K562 treated with DMSO at 1 percent for 24 hours (cell line): ENCODE results near the gene FGF11. TPM values are rescaled to one million over a fixed set of nuclear protein-coding genes. Genes with fewer than 3 reads are reported as not detected.

Source experiments
- total RNA-seq: library from RNA; unstranded; fragments of 300-600 nt; gene quantifications from 2 replicates; pipeline ENCODE4 v1.2.3, GENCODE V29; 2022; ENCODE audit warnings: low read depth; ENCODE audit not compliant: insufficient read depth

Gene FGF11
- total RNA-seq = 6.3 and 7.5 TPM in 2 replicates

GRCh38 chr17:7439462-7440112, at the start of gene FGF11:
Gene FGF11, plus strand, starts transcription at chr17:7439512. Its CDS starts 109 bp downstream, at chr17:7439621.

GRCh38 chr17:7394452-7395191, 44.7 kb upstream of the FGF11 start, which contains the start of gene PLSCR3:
Gene PLSCR3, minus strand, starts transcription at chr17:7394525. Its CDS starts 415 bp downstream, at chr17:7394110.

GRCh38 chr17:7403977-7404736, 35.2 kb upstream of the FGF11 start, which contains the start of gene TMEM256:
Gene TMEM256, minus strand, starts transcription at chr17:7404097. Its CDS starts 13 bp downstream, at chr17:7404084.

GRCh38 chr17:7407485-7408251, 31.6 kb upstream of the FGF11 start, which contains the start of gene NLGN2:
Gene NLGN2, plus strand, starts transcription at chr17:7407845. Its CDS starts 411 bp downstream, at chr17:7408256.

GRCh38 chr17:7419819-7420610, 19.3 kb upstream of the FGF11 start, which contains the start of gene SPEM1:
Gene SPEM1, plus strand, starts transcription at chr17:7420324. Its CDS starts 61 bp downstream, at chr17:7420385.

GRCh38 chr17:7425316-7425715, 14.0 kb upstream of the FGF11 start, which contains the start of gene SPEM2:
Gene SPEM2, plus strand, starts transcription at chr17:7425616. Its CDS starts 73 bp downstream, at chr17:7425689.

GRCh38 chr17:7428557-7428956, 10.8 kb upstream of the FGF11 start, which contains the start of gene SPEM3:
Gene SPEM3, plus strand, starts transcription at chr17:7428857. Its CDS starts 46 bp downstream, at chr17:7428903.

GRCh38 chr17:7444682-7445618, 5.6 kb downstream of the FGF11 start, which contains the start of gene CHRNB1:
Gene CHRNB1, plus strand, starts transcription at chr17:7445061. Its CDS starts 67 bp downstream, at chr17:7445128.

GRCh38 chr17:7479213-7480088, 40.1 kb downstream of the FGF11 start, which contains the start of gene ZBTB4:
Gene ZBTB4, minus strand, starts transcription at chr17:7479631. Its CDS starts 12,830 bp downstream, at chr17:7466801.

GRCh38 chr17:7481275-7481674, 42.0 kb downstream of the FGF11 start, which contains the start of gene SLC35G6:
Gene SLC35G6, plus strand, starts transcription at chr17:7481446. Its CDS starts 71 bp downstream, at chr17:7481517.

GRCh38 chr17:7484067-7484918, 45.0 kb downstream of the FGF11 start, which contains the start of gene POLR2A:
Gene POLR2A, plus strand, starts transcription at chr17:7484366.

Other genes starting within 250 kb of the FGF11 start
- 3.2 and 3.6 TPM in 2 replicates for gene DLG4, start 219.7 kb upstream of the FGF11 start, total RNA-seq
- 252 and 266 TPM in 2 replicates for gene ACADVL, start 219.6 kb upstream of the FGF11 start, total RNA-seq
- 55.4 and 59.5 TPM in 2 replicates for gene DVL2, start 205.0 kb upstream of the FGF11 start, total RNA-seq
- 26.9 and 30.4 TPM in 2 replicates for gene PHF23, start 200.1 kb upstream of the FGF11 start, total RNA-seq
- gene GABARAP, start 197.1 kb upstream of the FGF11 start, total RNA-seq = 267 and 288 TPM in 2 replicates
- gene CTDNEP1, start 187.8 kb upstream of the FGF11 start, total RNA-seq = 70.4 and 74.9 TPM in 2 replicates
- 54.3 and 56.3 TPM in 2 replicates for gene ELP5, start 187.3 kb upstream of the FGF11 start, total RNA-seq
- 19.6 and 20.2 TPM in 2 replicates for gene CLDN7, start 177.0 kb upstream of the FGF11 start, total RNA-seq
- gene SLC2A4, start 157.8 kb upstream of the FGF11 start, total RNA-seq = 0.39 and 0.63 TPM in 2 replicates
- not detected in 2 replicates for gene YBX2, start 144.9 kb upstream of the FGF11 start, total RNA-seq
- 333 and 343 TPM in 2 replicates for gene EIF5A, start 131.9 kb upstream of the FGF11 start, total RNA-seq
- 64.3 and 71.2 TPM in 2 replicates for gene GPS2, start 124.2 kb upstream of the FGF11 start, total RNA-seq
- gene NEURL4, start 110.2 kb upstream of the FGF11 start, total RNA-seq = 15.7 and 18.8 TPM in 2 replicates
- gene ACAP1, start 103.0 kb upstream of the FGF11 start, total RNA-seq = 2.6 and 6.1 TPM in 2 replicates
- gene KCTD11, start 87.3 kb upstream of the FGF11 start, total RNA-seq = 7.3 and 8.6 TPM in 2 replicates
- not detected in 2 replicates for gene TMEM95, start 84.4 kb upstream of the FGF11 start, total RNA-seq
- 7.3 and 8.8 TPM in 2 replicates for gene TNK1, start 58.4 kb upstream of the FGF11 start, total RNA-seq
- 11.9 and 13.9 TPM in 2 replicates for gene PLSCR3, start 45.0 kb upstream of the FGF11 start, total RNA-seq
- gene TMEM256, start 35.4 kb upstream of the FGF11 start, total RNA-seq = 67.8 and 69.3 TPM in 2 replicates
- gene NLGN2, start 31.7 kb upstream of the FGF11 start, total RNA-seq = 14.2 and 14.9 TPM in 2 replicates
- not detected in 2 replicates for gene SPEM1, start 19.2 kb upstream of the FGF11 start, total RNA-seq
- not detected in 2 replicates for gene SPEM2, start 13.9 kb upstream of the FGF11 start, total RNA-seq
- not detected in 2 replicates for gene SPEM3, start 10.7 kb upstream of the FGF11 start, total RNA-seq
- 14.7 and 16.9 TPM in 2 replicates for gene TMEM102, start 4.1 kb upstream of the FGF11 start, total RNA-seq
- gene CHRNB1, start 5.5 kb downstream of the FGF11 start, total RNA-seq = 12.6 and 14.0 TPM in 2 replicates
- gene ZBTB4, start 40.1 kb downstream of the FGF11 start, total RNA-seq = 5.5 and 5.6 TPM in 2 replicates
- not detected in 2 replicates for gene SLC35G6, start 41.9 kb downstream of the FGF11 start, total RNA-seq
- 81.8 and 97.0 TPM in 2 replicates for gene POLR2A, start 44.9 kb downstream of the FGF11 start, total RNA-seq
- gene TNFSF12, start 109.5 kb downstream of the FGF11 start, total RNA-seq = 0.58 and 1.4 TPM in 2 replicates
- 1.5 and 2.0 TPM in 2 replicates for gene TNFSF13, start 119.2 kb downstream of the FGF11 start, total RNA-seq
- gene SENP3, start 122.4 kb downstream of the FGF11 start, total RNA-seq = 42.9 and 47.5 TPM in 2 replicates
- gene CD68, start 140.1 kb downstream of the FGF11 start, total RNA-seq = 31.3 and 38.5 TPM in 2 replicates
- gene MPDU1, start 144.3 kb downstream of the FGF11 start, total RNA-seq = 81.0 and 84.2 TPM in 2 replicates
- gene SOX15, start 150.6 kb downstream of the FGF11 start, total RNA-seq = 3.9 and 4.4 TPM in 2 replicates
- 71.8 and 73.7 TPM in 2 replicates for gene FXR2, start 175.4 kb downstream of the FGF11 start, total RNA-seq
- gene SAT2, start 188.3 kb downstream of the FGF11 start, total RNA-seq = 62.8 TPM in 2 replicates
- 0.68 and 0.93 TPM in 2 replicates for gene SHBG, start 190.6 kb downstream of the FGF11 start, total RNA-seq
- gene ATP1B2, start 211.4 kb downstream of the FGF11 start, total RNA-seq = 4.5 and 5.6 TPM in 2 replicates
- 4.8 and 6.3 TPM in 2 replicates for gene TP53, start 248.0 kb downstream of the FGF11 start, total RNA-seq
- gene WRAP53, start 249.0 kb downstream of the FGF11 start, total RNA-seq = 47.2 and 47.5 TPM in 2 replicates